Right lobe of liver (tissue), 6 donors: ENCODE data around the gene TCF12. TPM values are rescaled to one million over a fixed set of nuclear protein-coding genes. Genes with fewer than 3 reads are reported as not detected.

Experiments used
- ATAC-seq, 4 donors: fragments of 200-7000 bp; cut with Tn5 transposase; one replicate each; pipeline ENCODE4 v1.9.1; 2020; ENCODE audit warnings: mild to moderate bottlenecking in 4 of 4, moderate library complexity in 4 of 4
- DNase-seq, 3 donors: peaks; one replicate each; pipeline ENCODE4 v3.0.0-alpha.2; 2020
- H3K27ac ChIP-seq, 3 donors: fragments of 200-600 bp; one replicate each; pipeline ENCODE4 v1.8.0; 2022
- H3K27me3 ChIP-seq, 2 donors: fragments of 200-600 bp; one replicate each; pipeline ENCODE4 v1.8.0; 2022
- H3K36me3 ChIP-seq, 4 donors: fragments of 200-600 bp; sonication (generic) in 1 of 4; one replicate each; pipeline versions ENCODE4 v1.5.1 to v1.8.0; 2017 to 2022; ENCODE audit warnings: control low read depth in 1 of 4
- H3K4me1 ChIP-seq, 4 donors: fragments of 200-600 bp; sonication (generic) in 1 of 4; one replicate each; pipeline versions ENCODE4 v1.5.1 to v1.8.0; 2017 to 2022; ENCODE audit warnings: control low read depth in 1 of 4
- H3K4me3 ChIP-seq, 3 donors: fragments of 200-600 bp; one replicate each; pipeline ENCODE4 v1.8.0; 2022
- H3K9me3 ChIP-seq, 4 donors: fragments of 200-600 bp; sonication (generic) in 1 of 4; one replicate each; pipeline versions ENCODE4 v1.5.1 to v1.8.0; 2017 to 2022; ENCODE audit warnings: control low read depth in 1 of 4
- CTCF ChIP-seq, 4 donors: fragments of 200-600 bp in 3 of 4; fragments of 450-650 bp in 1 of 4; IDR thresholded peaks; one replicate each; pipeline versions ENCODE4 v1.5.1 to v1.8.0; 2016 to 2022; ENCODE audit warnings: antibody characterized with exemption in 4 of 4, mild to moderate bottlenecking in 2 of 4
- POLR2A ChIP-seq: fragments of 450-650 bp; IDR thresholded peaks from one replicate; pipeline ENCODE4 v1.6.1; 2017; ENCODE audit warnings: antibody characterized with exemption, mild to moderate bottlenecking
- WGBS: methylation state at CpG from one replicate; pipeline ENCODE4 v1.1.6; 2018; ENCODE audit warnings: low coverage, low lambda C conversion rate; ENCODE audit not compliant: insufficient coverage; ENCODE audit errors: missing lambda C conversion rate; 5-methylcytosine and 5-hydroxymethylcytosine counted together
- intact Hi-C, 2 donors: fragments of 100-400 bp; cut with DNase I; formaldehyde crosslinking; loops; one replicate each; pipeline versions ENCODE4 v1.11.2 to v1.14.1; 2022
- total RNA-seq, 6 experiments: library from RNA; depleted of rRNA in 2 of 6; stranded (reverse); fragments of >200 nt in 2 of 6; fragmentation: NEBNext Ultra II Directional in 3 of 6; extraction: Animal tissue kit (Norgen Biotek cat#: 25700) in 3 of 6; gene quantifications; one replicate each; pipeline versions ENCODE4 v1.1.0 to v1.2.4, GENCODE V29; 2016 to 2023
- donor health status: DM: no; HTN: yes; CAD: no.
- donor health status: DM: no; HTN: no; CAD: no.
- donor health status: DM: no; HTN: no; CAD: no.
- donor health status: DM: no; HTN: yes; CAD: no.
- donor health status: DM: no; HTN: yes; CAD: no.

TCF12 gene
- total RNA-seq, 6 experiments from 2014 or later = 28.9 to 41.9 (median 35.3) TPM

- ATAC-seq (no peak), DNase-seq (no peak)
- H3K27ac ChIP-seq = no peak overlapping the region
- peaks cover 0 to 12% (median 0%) of the 10 kb centered on the region in 4 donors for H3K4me1 ChIP-seq
- no peak overlapping the region for H3K4me3 ChIP-seq
- WGBS = 88% methylated on average over 4 of the region's 4 CpGs
- H3K9me3 ChIP-seq = no peaks in the 10 kb centered on the region
- H3K36me3 ChIP-seq = no peaks in the 10 kb centered on the region
- H3K27me3 ChIP-seq = no peaks in the 10 kb centered on the region
- TF ChIP-seq POLR2A = no peak
- no peak for TF ChIP-seq CTCF (IDR thresholded peaks at IDR 0.05)
- intact Hi-C loops = no loop called here
Observed at GRCh38 chr15:56963710-56964109, 45.3 kb downstream of the TCF12 start.

GRCh38 chr15:56964182-56964581 is 45.7 kb downstream of the TCF12 start:
- Histone ChIP-seq H3K4me3 (no peak overlapping the region), H3K36me3 (no peaks in the 10 kb centered on the region), H3K9me3 (no peaks in the 10 kb centered on the region), H3K27ac (no peak overlapping the region), H3K4me1 (peaks cover 0 to 7% (median 0%) of the 10 kb centered on the region in 4 donors), H3K27me3 (no peaks in the 10 kb centered on the region)
- ATAC-seq (peak in 3 of 4 donors; percentile 16 to 43 (median 23)), DNase-seq (no peak)
- WGBS = 50% methylated on average over 1 of the region's 1 CpG
- no peak for TF ChIP-seq CTCF (IDR thresholded peaks at IDR 0.05)
- no peak for TF ChIP-seq POLR2A
- intact Hi-C loops = no loop called here

- ATAC-seq = peak in 3 of 4 donors; percentile 39 to 67 (median 64)
- intact Hi-C loops = no loop called here
- 18% methylated on average over 1 of the region's 1 CpG for WGBS
- peaks cover 0 to 4% (median 0%) of the 10 kb centered on the region in 4 donors for H3K4me1 ChIP-seq
- no peak overlapping the region for H3K4me3 ChIP-seq
- no peak overlapping the region for H3K27ac ChIP-seq
- no peaks in the 10 kb centered on the region for H3K36me3 ChIP-seq
- H3K9me3 ChIP-seq = no peaks in the 10 kb centered on the region
- H3K27me3 ChIP-seq = no peaks in the 10 kb centered on the region
- no peak for DNase-seq
- TF ChIP-seq CTCF (IDR thresholded peaks at IDR 0.05) (no peak), POLR2A (no peak)
Observed at GRCh38 chr15:56965231-56966013, 47.0 kb downstream of the TCF12 start.

GRCh38 chr15:56967336-56967735 is 48.9 kb downstream of the TCF12 start:
- intact Hi-C loops = no loop called here
- WGBS = 69% methylated on average over 3 of the region's 3 CpGs

More at GRCh38 chr15:56967336-56967735, 48.9 kb downstream of the TCF12 start:
- Histone ChIP-seq H3K27me3 (no peaks in the 10 kb centered on the region), H3K9me3 (no peaks in the 10 kb centered on the region), H3K36me3 (no peaks in the 10 kb centered on the region), H3K27ac (no peak overlapping the region), H3K4me1 (peaks cover 0 to 6% (median under 1%) of the 10 kb centered on the region in 4 donors), H3K4me3 (no peak overlapping the region)
- no peak for ATAC-seq
- TF ChIP-seq POLR2A = no peak
- no peak for TF ChIP-seq CTCF (IDR thresholded peaks at IDR 0.05)
- DNase-seq = no peak
